ENCODE results near the gene KRTAP23-1.

The KRTAP23-1 gene, protein sequence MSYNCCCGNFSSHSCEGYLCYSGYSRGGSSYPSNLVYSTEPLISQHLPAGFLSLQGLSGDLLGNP

DNA sequence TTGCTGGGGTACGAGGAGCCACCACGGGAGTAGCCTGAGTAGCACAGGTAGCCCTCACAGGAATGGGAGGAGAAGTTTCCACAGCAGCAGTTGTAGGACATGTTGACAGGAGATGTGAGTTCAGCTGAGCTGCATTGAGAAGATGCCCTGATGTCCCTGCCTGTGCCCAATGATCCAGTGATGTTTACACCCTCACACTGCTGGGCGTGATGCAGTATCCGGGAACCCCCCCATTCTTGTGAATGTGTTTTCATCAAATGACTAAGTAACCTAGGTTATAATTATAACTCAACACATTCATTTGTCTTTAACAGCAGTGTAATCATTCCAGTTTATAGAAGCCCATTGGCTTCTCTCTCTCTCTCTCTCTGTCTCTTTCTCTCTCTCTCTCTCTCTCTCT, at the start of gene KRTAP23-1:
KRTAP23-1 (minus strand) TSS at position 101 of the 400 bp plus-strand sequence; CDS start at position 101, 0 bp downstream.
- DNase-seq: no peak

- DNase-seq: no peak
These were observed 47.3 kb upstream of the KRTAP23-1 start, which contains the start of gene KRTAP13-1 for GRCh38 chr21:30395731-30396130. Gene KRTAP13-1, plus strand, starts transcription at chr21:30396031. Its CDS starts 56 bp downstream, at chr21:30396087.

DNA sequence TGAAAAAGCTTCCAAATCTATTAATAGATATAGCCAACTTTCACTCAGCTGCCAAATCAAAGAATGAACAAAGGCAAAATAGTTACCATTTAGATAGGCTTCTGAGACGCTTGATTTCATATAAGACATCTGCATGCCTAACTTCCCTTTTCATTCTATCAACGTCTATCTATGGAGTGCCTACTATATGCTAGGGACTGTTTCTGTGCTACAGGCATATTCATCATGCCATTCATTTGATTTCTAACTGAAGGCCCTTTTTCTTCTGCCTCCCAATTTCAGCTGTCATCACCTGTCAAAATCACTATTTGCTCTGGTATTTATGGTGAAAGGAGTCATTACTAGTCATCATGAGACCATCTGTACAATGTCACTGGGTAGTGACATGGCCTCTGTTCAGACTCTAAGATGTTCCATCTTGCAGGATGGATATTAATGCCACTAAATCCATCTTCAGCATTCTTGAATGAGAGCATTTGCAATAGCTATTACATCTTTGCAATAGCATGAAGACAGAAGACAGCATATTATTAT, 43.2 kb upstream of the KRTAP23-1 start:
- no peak for DNase-seq

DNA sequence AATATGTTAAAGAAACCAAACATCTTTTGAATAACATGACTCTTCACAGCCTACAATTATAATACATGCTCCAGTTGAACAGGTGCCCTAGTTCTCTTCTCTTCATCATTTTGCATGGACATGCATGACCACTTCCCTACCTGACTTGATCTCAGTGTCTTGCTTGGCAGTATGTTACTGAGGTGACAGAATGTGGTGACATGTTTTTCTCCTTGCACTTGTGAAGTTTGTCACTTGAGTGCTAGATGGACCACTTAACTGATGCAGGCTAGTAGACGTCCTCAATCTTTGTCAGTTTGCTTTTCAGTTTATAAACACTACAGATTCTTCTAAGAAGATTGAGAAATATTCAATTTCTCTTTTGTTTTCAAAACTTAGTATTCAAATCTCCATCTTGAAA, 33.8 kb upstream of the KRTAP23-1 start:
- DNase-seq: no peak

DNA sequence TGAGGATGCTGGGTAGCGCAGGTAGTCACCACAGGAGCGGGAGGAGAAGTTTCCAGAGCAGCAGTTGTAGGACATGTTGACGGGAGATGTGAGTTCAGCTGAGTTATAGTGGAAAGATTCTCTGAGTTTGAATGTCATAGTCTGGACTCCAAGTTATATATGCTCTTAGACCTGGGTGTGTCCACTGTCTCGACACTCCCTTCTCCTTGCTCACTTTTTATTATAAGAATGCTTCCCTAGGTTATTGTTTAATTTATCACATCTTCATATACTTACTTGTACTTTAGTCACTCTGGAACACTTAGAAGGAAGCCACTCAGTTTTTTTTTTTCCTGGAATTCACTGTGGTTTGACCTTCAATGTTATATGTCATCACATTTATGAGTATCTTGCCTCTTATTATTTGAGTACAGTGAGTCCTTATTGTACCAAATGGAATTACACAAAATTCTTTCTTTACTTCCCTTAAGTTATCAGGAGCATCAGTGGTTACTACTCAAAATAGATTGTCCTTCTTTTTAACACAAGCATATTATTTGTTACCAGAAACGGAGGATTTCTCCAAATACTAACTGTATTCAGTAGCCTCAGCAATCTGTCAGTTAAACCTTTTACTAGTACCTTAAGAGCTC, 23.8 kb upstream of the KRTAP23-1 start, which contains the start of gene KRTAP13-2:
KRTAP13-2 (minus strand) TSS at position 133 of the 632 bp plus-strand sequence; CDS start at position 75, 58 bp downstream.
- no peak for DNase-seq

- DNase-seq: no peak
These were observed 7.5 kb upstream of the KRTAP23-1 start for GRCh38 chr21:30355906-30356305.

GRCh38 chr21:30354308-30355005, 6.1 kb upstream of the KRTAP23-1 start:
- DNase-seq: no peak

GRCh38 chr21:30351534-30351933, 3.1 kb upstream of the KRTAP23-1 start:
- DNase-seq: no peak

DNA sequence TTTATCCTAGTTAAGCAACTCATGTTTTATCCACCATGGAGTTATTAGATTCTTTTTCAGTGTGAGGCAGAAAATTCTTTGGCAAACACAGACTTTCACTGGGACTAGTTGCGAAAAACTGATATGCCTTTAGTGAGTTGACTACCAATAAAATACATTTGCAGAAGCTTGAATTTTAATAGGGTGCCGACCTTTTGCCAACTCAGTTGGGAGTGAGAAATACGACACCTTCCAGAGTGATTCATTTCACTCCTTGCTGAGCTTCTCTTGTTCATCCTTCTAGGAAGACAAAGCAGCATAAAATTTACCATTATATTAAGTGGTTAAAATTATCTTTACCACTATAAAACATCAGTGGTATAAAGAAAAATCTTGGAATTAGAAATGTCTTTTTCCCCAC, 1.2 kb upstream of the KRTAP23-1 start:
- DNase-seq: no peak

DNA sequence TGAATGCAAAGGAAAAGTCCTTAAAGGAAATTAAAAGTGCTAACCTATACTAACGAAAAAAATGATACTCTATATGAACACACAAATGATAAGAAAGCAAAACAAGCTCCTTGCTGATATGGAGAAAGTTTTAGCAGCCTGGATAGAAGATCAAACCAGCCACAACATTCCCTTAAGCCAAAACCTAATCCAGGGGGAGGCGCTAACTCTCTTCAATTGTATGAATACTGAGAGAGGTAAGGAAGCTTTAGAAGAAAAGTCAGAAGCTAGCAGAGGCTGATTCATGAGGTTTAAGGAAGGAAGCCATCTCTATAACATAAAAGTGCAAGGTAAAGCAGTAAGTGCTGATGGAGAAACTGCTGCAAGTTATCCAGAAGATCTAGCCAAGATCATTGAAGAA, 3.4 kb downstream of the KRTAP23-1 start:
- no peak for DNase-seq

GRCh38 chr21:30340714-30341573, 7.5 kb downstream of the KRTAP23-1 start:
- DNase-seq: no peak

DNA sequence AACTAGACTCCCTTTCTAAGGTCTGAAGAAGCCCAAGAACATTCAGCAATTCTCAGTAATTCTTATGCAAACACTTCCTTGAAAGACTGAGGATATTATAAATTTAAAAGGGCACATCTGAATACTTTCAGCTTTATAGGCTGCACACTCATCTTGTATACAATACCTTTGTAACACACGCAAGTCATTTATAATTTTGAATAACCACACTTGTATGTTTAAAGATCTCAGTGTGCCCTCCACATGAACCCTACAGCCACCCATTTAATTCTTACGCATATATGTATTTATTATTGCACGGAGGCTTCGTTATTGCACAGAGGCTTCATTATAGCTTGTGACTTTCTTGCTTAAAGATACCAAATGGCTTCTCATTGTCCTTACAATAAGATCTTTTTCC, 9.7 kb downstream of the KRTAP23-1 start:
- no peak for DNase-seq

- no peak for DNase-seq
These were observed 10.6 kb downstream of the KRTAP23-1 start for GRCh38 chr21:30337772-30338171.

DNA sequence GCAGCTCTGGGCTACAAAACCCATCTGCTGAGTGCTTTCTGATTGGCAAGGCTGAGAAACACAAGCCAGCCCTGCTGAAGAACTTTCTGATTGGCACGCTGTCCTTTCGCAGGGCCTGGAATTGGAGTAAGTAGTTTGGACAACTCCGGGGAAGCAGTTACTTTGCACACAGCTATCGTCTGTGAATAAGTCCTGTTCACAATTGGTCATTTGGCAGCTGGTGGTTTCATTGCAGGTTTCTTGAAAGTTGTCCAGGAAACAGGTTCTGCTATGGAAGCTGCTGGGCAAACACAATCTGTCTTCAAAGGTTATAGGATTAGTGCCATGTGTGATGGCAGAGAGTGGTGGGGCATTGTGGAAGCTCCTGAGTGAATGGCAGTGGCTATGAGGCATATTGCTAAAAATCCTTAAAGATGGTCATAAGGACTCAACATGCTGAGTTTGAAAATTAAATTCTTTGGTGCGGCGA, 11.1 kb downstream of the KRTAP23-1 start, which contains the start of gene KRTAP27-1:
KRTAP27-1 (minus strand) TSS at position 419 of the 469 bp plus-strand sequence; CDS start at position 393, 26 bp downstream.
- no peak for DNase-seq

DNA sequence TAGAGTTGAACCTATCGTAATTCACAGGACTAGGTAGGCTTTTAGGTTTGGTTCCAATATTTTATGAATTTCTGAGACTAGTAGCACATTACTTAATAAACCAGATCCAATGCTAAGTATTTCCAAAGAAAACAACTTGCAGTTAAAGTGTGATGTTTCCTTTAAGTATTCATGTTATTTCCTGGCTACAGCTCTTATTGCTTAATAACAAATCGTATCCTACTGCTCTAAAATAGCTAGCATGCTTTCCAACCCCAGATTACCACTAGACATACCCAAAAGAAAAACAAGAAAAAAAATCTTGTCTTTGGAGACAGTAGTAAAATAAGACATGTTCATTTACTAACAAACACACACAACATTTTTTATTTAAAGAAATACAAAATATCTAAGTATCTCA, 11.8 kb downstream of the KRTAP23-1 start:
- no peak for DNase-seq

- DNase-seq: no peak
These were observed 14.7 kb downstream of the KRTAP23-1 start for GRCh38 chr21:30333736-30334135.

GRCh38 chr21:30332681-30333080, 15.7 kb downstream of the KRTAP23-1 start:
- DNase-seq: no peak

DNA sequence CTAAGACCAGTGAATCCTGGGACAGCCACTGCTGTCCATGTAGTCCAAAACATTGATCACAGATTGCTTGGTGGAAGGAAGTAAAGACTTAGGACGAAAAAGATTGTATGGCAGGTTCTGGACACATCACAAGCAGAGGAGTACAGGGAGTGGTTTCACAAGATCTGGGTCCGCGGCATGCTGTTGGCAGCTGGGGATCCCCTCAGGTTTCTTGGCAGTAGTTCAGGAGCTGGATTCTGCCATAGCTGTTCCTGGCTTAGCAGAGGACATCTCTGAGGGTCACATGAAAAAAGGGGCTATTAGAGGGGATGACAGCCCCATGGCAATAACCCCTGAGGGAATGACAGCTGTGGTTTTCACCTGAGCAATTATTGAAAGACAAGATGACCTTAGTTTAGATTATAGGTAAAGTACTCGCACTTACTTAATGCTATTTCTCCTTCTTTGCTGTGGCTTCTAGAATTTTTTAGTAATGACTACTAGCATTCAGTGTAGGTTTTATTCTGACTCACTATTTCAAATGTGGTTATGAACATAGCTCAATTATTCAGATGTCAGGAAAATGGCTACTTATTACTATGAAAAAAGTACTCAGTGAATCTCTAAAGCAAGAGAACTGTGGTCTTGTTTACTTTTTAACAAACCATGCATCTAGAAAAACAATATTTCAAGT, 19.1 kb downstream of the KRTAP23-1 start:
- DNase-seq: no peak

- DNase-seq: no peak
These were observed 22.0 kb downstream of the KRTAP23-1 start for GRCh38 chr21:30326390-30326789.

GRCh38 chr21:30320215-30320614, 28.2 kb downstream of the KRTAP23-1 start, which contains the start of gene KRTAP26-1:
Gene KRTAP26-1, minus strand, starts transcription at chr21:30320315. Its CDS starts 280 bp downstream, at chr21:30320035.
- DNase-seq: no peak

DNA sequence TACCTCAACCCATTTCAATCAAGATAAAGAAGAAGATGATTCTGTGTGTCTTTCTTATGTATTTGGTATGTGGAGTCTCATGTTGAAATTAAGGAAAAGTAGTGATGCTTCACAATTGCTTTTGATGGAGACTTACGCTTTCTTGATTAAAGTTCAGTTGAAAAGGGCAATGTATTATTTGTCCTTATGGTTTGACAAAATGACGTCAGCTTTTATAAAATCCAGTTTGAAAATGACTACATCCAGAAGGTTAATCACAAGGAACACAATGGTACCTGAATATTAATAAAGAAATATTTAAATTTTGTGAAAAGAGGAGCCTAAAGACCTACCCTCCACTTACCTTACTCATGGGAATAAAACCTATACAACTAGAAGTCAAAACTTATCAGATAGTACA, 32.7 kb downstream of the KRTAP23-1 start:
- DNase-seq: no peak

DNA sequence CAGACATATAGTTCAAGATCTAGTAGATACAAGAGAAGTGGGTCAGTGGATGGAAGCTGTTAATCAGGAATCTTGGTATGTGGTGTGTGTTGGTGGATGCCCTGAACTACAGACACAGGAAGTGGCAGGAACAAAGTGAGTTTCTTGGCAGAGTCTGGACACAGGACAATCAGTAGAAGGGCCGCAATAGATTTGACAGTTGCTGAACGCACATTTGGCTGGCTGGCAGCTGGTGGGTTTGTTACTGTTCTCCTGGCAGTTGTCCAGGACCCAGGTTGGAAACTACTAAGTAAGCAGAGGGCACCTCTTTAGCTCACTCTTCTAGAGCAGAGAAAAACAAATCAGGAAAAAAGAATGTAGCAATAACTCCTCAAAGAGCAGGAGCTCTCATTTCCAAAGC, 41.5 kb downstream of the KRTAP23-1 start:
- DNase-seq: no peak
